CD4-positive, alpha-beta T cell treated with Interleukin-2 at 100 ng/mL for 4 hours (primary cell): ENCODE data around the gene CEACAM1.
"Not testable (repeated sequence)": the region's sequence is repeated elsewhere in the genome, so short reads cannot be mapped to it uniquely, and the experiment has no call there.

ENCODE experiments used
- DNase-seq: peaks from one replicate; pipeline ENCODE4 v3.0.0-alpha.2; 2020; ENCODE audit warnings: low spot score

Gene CEACAM1

DNA sequence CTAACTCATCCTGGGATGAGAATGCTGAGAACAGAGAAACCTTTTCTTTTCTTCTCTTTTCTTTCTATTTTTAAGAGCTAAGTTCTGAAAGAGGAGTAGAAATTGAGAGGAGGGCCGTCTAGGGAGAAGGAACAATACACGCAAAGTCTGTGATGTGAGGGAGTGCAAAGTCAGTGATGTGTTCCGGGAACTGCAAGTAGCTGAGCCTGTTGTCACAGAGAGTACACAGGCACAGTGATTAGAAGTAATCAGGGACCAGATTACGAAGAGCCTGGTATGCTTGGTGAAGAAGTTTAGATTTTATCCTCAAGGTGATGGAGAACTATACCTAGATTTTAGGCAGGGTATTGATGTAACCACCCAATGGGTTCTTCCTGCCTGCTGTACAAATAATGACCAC, 53.5 kb downstream of the CEACAM1 start:
- DNase-seq, result no peak

DNA sequence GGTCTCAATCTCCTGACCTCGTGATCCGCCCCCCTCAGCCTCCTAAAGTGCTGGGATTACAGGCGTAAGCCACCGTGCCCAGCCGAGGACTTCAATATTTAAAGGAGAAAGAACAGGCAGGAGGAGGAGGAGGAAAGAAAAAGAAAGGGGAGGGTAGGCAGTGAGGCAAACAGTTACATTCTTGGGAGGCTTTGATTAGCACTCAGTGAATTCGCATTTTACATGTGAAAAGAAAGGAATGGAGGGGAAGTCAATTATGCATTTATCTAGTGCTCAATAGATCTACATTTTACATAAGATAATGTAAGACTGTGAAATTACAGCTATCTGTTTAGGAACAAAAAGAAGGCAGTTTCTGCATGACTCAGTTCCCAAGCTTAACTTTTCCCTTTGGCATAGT, 54.6 kb downstream of the CEACAM1 start:
- DNase-seq, result no peak

DNA sequence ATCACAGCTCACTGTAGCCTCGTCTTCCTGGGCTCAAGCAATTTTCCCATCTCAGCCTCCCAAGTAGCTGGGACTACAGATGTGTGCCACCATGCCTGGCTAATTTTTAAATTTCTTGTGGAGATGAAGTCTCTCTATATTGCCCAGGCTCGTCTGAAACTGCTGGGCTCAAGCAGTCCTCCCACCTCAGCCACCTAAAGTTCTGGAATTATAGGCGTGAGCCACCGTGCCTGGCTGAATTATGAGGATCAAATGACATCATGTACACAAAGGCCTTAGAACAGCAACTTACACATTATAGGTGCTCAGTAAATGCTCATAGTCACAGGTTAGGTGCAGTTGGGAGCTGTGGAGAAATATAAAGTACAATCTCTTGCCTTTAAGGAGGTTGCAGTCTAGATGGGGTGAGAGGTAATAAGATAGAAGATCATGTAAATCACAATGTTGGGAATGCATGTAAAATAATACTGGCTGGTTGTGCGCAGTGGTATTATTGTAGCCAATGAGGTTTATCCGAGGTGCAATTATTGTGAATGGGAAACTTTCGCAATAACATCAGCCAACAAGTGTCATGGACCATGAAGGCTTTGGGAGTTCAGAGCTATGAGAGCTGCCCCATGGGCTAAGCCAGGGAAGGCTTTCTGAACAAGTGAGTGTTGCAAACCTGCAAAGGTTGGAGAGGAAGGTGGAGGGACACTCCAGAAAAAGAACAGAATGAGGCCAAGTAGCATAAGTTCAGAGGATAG, 55.7 kb downstream of the CEACAM1 start:
- DNase-seq, result no peak

DNA sequence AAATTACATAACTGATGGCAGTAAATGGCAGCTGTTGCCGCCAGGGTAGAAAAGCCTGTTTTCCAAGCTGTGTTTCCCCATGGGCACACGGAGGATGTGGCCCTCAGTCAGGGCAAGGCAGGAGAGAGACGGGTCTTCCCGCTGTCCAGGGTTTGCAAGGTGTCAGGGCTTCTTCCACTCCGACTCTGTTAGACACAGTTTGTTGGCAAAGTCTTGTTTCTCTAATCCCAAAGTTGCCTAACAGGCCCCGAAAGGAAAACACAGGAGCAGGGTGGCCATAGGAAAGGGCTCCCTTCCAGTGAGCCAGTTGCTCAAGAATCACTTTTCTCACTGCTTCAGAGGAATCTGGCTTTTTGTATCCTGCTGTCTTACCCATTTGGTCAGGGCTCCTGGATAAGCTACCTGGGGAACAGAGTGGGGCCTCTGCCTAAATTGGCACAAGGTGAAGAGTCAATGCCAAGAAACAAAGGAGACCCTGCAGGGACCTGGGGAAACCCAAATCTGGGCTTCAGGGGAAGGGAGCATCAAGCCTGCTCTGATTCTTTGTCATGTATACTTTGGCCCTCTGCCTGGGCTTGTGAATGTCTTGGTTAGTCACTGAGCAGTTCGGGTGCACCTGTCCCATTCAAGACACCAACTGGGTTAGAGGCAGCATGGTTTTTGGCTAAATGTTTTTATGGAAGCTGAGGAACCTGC, 56.6 kb downstream of the CEACAM1 start:
- no peak for DNase-seq

DNA sequence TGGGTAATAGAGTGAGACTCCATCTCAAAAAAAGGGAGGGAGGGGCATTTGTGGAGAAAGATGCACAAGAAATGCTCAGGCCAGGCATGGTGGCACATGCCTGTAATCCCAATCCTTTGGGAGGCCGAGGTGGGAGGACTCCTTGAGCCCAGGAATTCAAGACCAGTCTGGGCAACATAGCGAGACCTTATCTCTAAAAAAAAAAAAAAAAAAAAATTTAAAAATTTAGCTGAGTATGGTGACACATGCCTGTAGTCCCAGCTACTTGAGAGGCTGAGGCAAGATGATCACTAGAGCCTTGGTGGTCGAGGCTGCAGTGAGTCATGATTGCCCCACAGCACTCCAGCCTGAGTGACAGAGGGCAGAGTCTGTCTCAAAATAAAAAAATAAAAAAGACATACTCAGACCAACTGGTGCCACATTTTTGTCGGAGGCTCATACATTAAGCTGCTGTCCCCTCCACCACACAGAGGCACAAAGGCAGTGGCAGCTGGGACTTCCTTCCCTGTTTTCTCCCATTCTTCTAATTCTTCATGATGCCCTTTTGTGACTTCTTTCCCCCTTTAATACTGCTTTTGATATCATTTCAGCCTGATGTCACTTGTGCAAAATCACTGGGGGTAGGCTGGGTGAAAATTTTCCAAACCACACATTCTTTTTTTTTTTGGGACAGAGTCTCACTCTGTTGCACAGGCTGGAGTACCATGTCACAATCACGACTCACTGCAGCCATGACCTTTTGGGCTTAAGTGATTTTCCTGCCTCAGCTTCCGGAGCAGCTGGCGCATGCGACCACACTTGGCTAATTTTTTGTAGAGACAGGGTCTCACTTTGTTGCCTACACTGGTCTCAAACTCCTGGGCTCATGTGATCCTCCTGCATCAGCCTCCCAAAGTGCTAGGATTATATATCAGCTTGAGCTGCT, 58.7 kb downstream of the CEACAM1 start:
- DNase-seq, result no peak

DNA sequence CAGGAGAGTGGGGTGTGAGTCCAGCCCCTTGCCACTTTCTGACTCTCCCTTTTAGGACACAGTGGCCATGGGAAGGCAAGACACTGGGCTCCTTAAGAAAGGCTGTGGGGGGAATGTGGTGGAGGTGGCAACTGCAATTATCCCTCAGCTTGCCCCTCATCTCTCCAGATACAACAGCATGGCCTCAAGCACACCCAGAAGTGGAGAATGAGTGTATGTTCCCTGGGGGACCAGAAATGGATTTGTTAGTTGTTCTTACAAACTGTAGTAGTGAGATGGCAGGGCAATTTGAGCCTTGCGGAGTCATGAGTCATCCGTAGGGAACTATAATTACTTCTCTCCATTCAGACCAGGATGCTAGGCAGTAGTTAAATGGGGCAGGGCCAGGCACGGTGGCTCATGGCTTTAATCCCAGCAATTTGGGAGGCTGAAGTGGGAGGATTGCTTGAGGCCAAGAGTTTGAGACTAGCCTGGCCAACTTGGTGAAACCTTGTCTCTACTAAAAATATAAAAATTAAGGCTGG, 59.9 kb downstream of the CEACAM1 start:
- DNase-seq, result no peak

DNA sequence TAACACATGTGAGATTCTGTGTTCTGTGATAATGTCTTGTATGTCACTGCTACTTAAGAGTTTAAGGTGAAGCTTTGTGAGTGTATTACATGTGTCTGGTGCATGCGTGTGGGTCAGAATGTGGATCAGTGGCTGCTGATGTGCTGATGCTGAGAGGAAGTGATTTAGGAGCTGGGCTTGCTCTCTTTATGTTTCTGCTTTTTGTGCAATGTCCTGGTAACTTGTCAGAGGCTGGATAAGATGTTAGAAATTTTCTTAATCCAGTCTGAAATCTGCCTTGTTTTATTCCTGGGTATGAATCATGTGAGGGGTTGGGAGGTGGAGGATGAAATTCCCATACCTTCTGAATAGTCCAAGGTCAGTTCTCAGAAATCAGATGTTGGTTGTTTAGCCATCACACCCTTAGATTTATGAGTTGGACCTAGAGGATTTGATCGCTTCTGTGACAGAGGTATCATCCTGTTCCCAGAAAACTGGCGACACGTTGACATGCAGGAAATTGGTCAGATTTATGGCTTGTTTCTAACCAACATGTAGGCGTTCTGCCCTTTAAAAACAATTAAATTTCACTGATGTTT, 61.0 kb downstream of the CEACAM1 start:
- DNase-seq, result no peak

DNA sequence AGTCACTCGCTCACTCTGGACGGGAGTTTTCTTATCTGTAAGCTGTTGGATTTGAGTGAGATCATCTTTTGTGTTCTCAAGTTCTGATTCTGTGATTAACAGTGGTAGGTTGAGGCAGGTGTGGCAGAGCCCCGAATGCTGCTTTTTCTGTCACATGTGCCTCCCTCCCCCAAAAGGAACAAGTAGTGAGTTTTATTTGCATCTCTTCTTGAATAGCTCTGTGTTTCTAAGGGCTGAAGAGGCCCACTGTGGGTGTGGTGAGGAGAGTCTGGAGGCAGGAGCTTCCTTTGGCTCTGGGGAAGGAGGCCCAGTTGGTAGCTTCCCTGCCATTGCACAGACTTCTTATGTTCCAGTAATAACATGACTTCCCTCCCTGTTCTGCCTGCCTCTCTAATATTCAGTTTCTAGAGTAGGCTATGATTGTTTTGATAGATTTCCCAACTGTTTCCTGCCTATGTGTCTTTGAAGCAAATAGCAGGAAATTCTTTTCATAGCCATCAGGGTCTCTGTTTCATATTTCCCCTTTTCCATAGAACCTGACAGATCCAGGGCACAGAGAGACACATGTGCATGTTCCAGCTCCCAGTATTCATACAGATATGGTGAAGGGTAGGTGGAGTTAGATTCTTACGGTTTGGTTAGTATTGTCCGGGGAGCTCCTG, 61.6 kb downstream of the CEACAM1 start:
- DNase-seq, result no peak

DNA sequence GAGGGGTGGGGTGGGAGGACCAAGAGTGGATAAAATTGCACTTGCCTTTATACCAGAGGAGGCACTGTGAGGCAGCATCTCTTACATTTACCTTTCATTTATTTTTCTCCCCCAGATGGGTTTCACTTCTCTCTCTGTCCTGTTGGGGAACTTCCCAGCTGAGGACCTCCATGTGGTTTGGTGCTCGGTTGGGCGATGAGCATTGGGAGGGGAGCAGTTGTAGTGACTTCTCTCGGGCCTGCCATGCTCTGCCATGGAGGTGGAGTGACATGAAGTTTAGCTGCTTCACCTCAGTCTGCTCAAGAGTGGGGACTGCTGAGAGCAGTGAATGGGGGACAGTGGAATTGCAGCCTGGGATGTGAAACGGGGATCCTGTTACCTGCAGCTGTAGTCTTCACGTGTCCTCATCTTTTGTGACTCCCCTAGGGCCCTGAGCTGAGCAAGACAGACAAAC, 62.4 kb downstream of the CEACAM1 start:
- no peak for DNase-seq

DNA sequence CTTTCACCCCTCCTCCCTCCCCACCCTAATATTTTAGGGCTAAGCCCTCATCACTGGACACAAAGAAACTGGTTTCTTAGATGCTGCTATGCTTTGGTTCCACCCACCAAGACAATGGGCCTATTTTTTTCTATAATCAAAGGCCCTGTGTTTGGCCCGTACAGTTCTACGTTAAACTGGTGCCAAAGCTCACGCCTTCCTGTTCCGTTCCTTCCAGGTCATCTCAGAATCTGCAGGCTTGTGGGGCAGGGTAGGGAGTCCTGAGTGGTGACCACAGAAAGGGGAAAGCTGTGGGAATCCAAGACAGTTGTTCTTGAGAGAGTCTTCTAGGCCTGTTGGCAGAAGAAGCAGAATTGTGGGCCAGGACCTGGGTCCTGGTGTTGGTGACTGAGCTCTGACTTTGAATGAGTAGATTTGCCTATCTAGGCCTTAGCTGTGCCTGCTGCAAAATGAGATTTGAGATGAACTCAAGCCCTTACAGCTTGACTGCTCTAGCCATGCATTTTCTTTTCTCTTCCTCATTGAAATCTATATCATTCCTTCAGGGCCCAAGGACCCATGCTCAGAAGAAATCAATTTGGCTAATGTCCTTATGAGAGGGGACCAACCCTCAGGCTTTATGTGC, 66.5 kb downstream of the CEACAM1 start:
- DNase-seq, result no peak

DNA sequence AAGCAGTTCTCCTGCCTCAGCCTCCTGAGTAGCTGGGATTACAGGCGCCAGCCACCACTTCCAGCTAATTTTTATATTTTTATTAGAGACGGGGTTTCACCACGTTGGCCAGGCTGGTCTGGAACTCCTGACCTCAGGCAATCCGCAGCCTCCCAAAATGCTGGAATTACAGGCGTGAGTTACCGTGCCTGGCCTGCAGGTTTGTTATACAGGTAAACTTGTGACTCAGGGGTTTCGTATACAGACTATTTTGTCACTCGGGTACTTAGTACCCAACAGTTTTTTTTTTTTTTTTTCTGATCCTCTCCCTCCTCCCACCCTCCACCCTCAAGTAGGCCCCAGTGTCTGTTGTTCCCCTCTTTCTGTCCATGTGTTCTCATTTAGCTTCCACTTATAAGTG, 67.0 kb downstream of the CEACAM1 start:
- not testable (repeated sequence) for DNase-seq

DNA sequence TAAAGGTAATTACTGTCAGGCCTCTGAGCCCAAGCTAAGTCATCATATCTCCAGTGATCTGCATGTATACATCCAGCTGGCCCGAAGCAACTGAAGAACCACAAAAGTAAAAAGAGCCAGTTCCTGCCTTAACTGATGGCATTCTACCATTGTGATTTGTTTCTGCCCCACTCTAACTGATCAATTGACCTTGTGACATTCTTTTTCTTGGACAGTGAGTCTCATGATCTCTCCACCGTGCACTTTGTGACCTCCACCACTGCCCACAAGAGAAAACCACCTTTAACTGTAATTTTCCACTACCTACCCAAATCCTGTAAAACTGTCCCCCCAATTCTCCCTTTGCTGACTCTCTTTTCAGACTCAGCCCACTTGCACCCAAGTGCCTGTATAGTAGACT, 68.4 kb downstream of the CEACAM1 start:
- DNase-seq, result no peak
